Spinal cord (tissue), 10 donors: ENCODE results near the gene EPB41L5. TPM values are rescaled to one million over a fixed set of nuclear protein-coding genes. Genes with fewer than 3 reads are reported as not detected.

Experiments
- DNase-seq, 6 donors: peaks; one replicate each; pipeline versions ENCODE4 v3.0.0 to v3.0.0-alpha.2; 2013 to 2015; ENCODE audit warnings: low spot score in 6 of 6, low read depth in 4 of 6
- H3K27ac ChIP-seq: one replicate; pipeline ENCODE4 v1.5.1; 2013; ENCODE audit warnings: low read depth, low read length, control low read depth
- H3K27me3 ChIP-seq: one replicate; pipeline ENCODE4 v1.6.1; 2013; ENCODE audit warnings: low read length; ENCODE audit not compliant: control insufficient read depth, insufficient read depth
- H3K36me3 ChIP-seq: one replicate; pipeline ENCODE4 v1.6.1; 2013; ENCODE audit warnings: low read length; ENCODE audit not compliant: control insufficient read depth, insufficient read depth
- H3K4me1 ChIP-seq: one replicate; pipeline ENCODE4 v1.6.1; 2013; ENCODE audit warnings: low read length; ENCODE audit not compliant: control insufficient read depth, insufficient read depth
- H3K4me3 ChIP-seq: one replicate; pipeline ENCODE4 v1.5.1; 2013; ENCODE audit warnings: low read depth, low read length, control low read depth
- H3K9me3 ChIP-seq: one replicate; pipeline ENCODE4 v1.6.1; 2013; ENCODE audit warnings: low read length; ENCODE audit not compliant: control insufficient read depth, insufficient read depth
- WGBS: methylation state at CpG from one replicate; pipeline ENCODE4 v1.1.5; 2013; ENCODE audit warnings: missing lambda C conversion rate; ENCODE audit not compliant: insufficient coverage; 5-methylcytosine and 5-hydroxymethylcytosine counted together
- polyA plus RNA-seq, 2 donors: library from polyadenylated mRNA; unstranded; fragments of 120-200 nt; gene quantifications; one replicate each; pipeline ENCODE4 v1.2.1, GENCODE V29; 2013; ENCODE audit not compliant: insufficient read length in 2 of 2
- total RNA-seq, 2 donors: library from RNA; depleted of rRNA in 1 of 2; stranded (reverse); fragments of 120-200 nt in 1 of 2; fragments of >200 nt in 1 of 2; gene quantifications; one replicate each; pipeline versions ENCODE4 v1.2.3 to v1.2.4, GENCODE V29; 2013 to 2014
- donor health status: healthy.

The EPB41L5 gene
- total and polyA plus RNA-seq, 4 donors, result 26.0 to 42.4 (median 31.5) TPM

DNA sequence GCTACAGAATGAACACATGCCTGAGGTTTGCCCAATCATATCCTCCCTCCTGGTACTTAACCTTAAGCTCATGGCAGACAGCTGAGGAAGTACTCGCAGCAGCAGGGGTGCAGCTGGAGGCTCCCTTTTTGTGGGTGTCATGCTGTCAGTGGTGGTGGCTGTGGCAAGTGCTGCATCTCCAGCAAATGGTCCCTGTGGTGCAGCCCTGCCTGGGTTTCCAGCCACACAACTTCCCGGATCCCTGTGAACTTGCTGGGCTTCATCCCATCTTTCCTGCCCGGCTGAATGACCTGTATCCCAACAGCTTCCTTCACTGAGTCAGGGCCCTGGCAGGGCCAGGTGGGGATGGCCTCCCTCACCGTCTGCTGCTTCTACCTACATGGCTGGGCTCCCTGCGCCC is 205.3 kb downstream of the EPB41L5 start:
- Histone ChIP-seq H3K27ac (no peak overlapping the region), H3K36me3 (peaks cover 24% of the 10 kb centered on the region), H3K9me3 (peaks cover 3% of the 10 kb centered on the region), H3K4me3 (no peak overlapping the region), H3K27me3 (no peaks in the 10 kb centered on the region), H3K4me1 (peaks cover 8% of the 10 kb centered on the region)
- DNase-seq, result no peak
- 88% methylated on average over 5 of the region's 5 CpGs for WGBS

DNA sequence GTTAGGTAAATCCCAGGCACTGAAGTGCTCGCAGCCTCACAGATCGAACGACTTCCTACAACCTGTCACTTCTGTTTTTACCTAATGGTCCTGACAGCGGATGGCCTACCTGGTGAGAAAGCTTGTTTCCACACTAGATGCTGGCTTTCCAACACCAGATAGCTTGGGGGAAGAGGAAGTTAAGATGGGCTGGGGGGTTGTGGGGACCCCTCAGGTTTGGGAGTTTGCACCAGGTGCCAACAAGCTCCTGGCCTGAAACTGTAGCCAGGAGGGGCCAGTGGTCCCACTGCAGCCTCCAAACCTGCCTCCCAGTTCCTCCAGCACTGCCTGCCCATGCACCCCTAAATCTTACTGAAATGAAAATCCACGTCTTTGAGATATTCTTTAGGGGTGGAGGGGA is 206.4 kb downstream of the EPB41L5 start:
- no peak for DNase-seq
- Histone ChIP-seq H3K27ac (no peak overlapping the region), H3K9me3 (peaks cover 3% of the 10 kb centered on the region), H3K4me1 (peaks cover 17% of the 10 kb centered on the region), H3K27me3 (no peaks in the 10 kb centered on the region), H3K4me3 (no peak overlapping the region), H3K36me3 (peaks cover 24% of the 10 kb centered on the region)
- no CpG with 5 or more reads among the region's 5 CpGs for WGBS

DNA sequence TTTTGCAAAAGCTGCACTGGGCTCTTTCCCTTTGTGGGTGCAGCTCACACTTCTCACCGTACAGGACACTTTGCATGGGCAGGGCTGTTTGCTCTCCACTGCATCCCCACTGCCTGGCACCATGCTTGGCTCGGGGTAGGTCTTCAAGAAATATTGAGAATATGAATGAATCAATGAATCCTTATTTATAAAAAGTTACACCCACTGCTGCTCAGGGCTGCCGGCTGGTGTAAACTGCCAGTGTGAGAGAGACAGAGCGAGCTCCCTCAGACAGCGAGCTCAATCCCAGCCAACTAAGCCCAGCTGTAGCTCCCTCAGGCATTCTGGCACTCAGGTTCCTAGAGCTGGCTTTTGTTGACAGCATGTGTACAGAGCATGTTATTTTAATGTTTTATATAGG is 206.9 kb downstream of the EPB41L5 start:
- Histone ChIP-seq H3K27ac (no peak overlapping the region), H3K36me3 (peaks cover 24% of the 10 kb centered on the region), H3K27me3 (no peaks in the 10 kb centered on the region), H3K9me3 (peaks cover 3% of the 10 kb centered on the region), H3K4me1 (peaks cover 19% of the 10 kb centered on the region), H3K4me3 (no peak overlapping the region)
- 100% methylated on average over 3 of the region's 5 CpGs for WGBS
- no peak for DNase-seq

DNA sequence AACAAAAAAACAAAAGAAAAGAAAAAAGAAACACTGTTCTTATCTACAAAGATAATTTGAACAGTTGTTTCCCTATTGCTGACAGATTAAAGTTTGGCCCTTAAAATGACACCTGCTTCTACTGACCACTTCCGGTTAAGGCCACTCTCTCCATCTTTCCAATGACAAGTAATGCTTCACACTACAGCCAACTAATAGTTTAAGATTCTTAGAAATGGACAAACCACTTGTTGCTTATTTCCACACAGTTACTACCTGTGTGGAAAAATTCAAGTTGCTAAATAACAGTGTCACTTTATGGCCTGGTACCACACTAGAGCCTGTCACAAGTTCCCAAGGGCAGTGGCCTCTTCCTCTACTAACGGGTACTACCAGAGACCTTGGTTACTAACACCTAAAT is 207.9 kb downstream of the EPB41L5 start:
- H3K36me3 ChIP-seq, result peaks cover 24% of the 10 kb centered on the region
- H3K27ac ChIP-seq, result no peak overlapping the region
- H3K4me3 ChIP-seq, result no peak overlapping the region
- WGBS, result 90% methylated on average over 1 of the region's 2 CpGs
- no peak for DNase-seq
- H3K4me1 ChIP-seq, result peaks cover 19% of the 10 kb centered on the region
- peaks cover 3% of the 10 kb centered on the region for H3K9me3 ChIP-seq
- H3K27me3 ChIP-seq, result no peaks in the 10 kb centered on the region

DNA sequence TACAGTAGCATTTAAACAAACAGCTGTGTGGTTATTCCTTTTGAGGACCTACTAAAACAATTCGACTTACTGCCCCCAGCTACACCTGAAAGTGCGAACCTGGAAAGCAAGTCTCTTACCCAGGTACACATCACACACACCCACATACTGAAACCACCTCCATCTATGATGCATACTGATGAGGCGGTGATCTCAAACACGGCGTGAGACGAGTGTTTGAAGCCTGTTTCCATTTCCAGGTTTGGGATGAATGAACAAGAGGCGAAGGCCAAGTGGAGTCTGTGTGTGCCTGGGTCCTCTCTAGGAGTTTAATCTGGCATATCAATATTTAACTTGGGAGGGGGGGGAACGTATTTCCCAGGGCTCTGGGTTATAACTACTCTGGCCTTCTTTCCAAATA is 208.7 kb downstream of the EPB41L5 start:
- no peak overlapping the region for H3K4me3 ChIP-seq
- no peak for DNase-seq
- peaks cover 20% of the 10 kb centered on the region for H3K36me3 ChIP-seq
- WGBS, result 92% methylated on average over 2 of the region's 8 CpGs
- H3K4me1 ChIP-seq, result peaks cover 19% of the 10 kb centered on the region
- no peak overlapping the region for H3K27ac ChIP-seq
- peaks cover 3% of the 10 kb centered on the region for H3K9me3 ChIP-seq
- H3K27me3 ChIP-seq, result no peaks in the 10 kb centered on the region

DNA sequence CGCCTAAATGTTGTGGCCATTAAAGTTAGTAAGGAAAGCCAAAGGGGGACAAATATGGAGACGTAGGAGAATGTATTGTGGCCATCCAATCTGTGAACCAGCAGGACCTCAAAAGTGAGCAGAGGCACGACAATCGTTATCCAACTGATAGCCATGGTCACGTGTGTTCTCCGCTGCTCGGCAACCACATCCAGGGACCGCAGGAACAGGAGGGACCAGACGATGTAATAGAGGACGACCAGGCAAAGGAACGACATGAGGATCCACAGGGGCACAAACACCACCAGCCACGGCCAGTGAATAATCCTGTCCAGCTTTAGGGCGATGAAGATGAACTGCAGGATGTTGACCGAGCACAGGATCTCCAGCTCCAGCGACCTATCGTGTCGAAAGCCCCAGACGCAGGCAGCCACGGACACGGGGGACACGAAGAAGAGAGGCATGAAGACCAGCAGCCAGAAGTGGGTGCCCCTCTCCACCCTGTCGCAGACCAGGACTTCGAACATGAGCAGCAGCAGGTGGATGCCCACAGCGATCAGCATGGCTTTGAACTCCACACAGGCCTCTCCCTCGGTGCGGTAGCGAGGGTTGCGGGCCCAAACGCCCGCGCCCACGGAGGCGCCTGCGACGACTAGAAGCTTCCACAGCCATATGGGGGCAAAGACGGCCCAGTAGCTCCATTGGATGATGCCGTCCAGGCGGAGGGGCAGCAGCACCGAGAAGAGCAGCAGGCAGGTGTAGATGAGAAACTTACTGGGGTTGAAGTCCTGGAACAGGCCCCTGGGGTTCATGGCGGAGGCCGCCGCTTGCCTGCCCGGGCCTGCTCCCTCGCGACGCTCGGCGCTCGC is 209.5 kb downstream of the EPB41L5 start:
- DNase-seq, result no peak
- Histone ChIP-seq H3K27ac (no peak overlapping the region), H3K27me3 (no peaks in the 10 kb centered on the region)

DNA sequence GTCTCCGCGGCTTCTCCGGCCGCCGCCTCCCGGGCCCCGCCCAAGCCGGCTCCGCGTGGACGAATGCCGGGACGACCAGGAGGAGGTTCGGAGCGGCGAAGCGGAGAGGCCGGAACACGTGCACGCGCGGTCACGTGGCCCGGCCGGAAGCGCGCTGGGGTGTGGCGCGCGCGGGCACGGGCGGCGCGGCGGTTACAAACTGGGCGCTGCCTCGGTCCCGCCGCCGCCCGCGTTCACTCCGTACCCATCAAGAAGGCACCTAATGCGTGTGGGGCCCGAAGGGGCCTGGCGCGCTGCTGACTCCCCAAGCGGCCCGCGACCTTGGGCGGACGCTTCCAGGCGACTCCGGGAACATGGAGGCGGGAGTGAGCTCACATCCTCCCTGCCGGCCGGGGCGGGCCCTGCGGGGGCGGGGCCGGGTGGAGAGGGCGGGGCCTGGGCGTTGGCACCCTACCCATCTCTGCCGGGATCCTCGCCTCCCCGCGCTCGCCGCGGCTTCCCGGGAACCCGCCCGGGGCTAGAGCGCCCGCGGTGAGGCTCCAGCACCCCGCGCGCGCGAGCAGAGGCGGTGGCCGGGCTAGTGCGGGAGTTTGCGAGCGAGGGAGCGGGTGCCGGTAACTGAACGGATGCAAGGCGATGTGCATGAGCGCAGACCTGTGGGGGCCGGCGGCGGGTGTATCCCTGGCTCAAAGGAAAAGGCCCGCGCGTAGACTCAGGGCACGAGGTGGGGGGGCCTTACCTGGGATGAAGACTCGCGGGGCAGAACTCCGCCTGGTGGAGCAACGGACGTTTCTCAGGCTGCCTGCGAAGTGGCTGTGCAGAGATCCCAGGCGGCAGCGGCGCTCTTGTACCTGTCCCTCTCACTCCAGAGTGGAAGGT is 210.4 kb downstream of the EPB41L5 start, which contains the start of gene TMEM185B:
Gene TMEM185B (minus strand): TSS at position 367 of the 879 bp plus-strand sequence. CDS start 424 bp downstream, outside the sequence.
- Histone ChIP-seq H3K27ac (peak within 1 kb of the TSS; percentile 25), H3K36me3 (peaks cover 15% of the 10 kb centered on the region), H3K4me3 (peak within 1 kb of the TSS; percentile 66), H3K27me3 (no peaks in the 10 kb centered on the region), H3K4me1 (peaks cover 19% of the 10 kb centered on the region), H3K9me3 (peaks cover 2% of the 10 kb centered on the region)
- WGBS, result under 1% methylated on average over 108 of the region's 108 CpGs
- peak; percentile 57 to 95 (median 69) for DNase-seq

More for the DNA sequence above, 209.5 kb downstream of the EPB41L5 start:
- Histone ChIP-seq H3K36me3 (peaks cover 20% of the 10 kb centered on the region), H3K4me3 (peak overlapping the region; percentile 26), H3K9me3 (peaks cover 3% of the 10 kb centered on the region), H3K4me1 (peaks cover 19% of the 10 kb centered on the region)
- 73% methylated on average over 48 of the region's 49 CpGs for WGBS

DNA sequence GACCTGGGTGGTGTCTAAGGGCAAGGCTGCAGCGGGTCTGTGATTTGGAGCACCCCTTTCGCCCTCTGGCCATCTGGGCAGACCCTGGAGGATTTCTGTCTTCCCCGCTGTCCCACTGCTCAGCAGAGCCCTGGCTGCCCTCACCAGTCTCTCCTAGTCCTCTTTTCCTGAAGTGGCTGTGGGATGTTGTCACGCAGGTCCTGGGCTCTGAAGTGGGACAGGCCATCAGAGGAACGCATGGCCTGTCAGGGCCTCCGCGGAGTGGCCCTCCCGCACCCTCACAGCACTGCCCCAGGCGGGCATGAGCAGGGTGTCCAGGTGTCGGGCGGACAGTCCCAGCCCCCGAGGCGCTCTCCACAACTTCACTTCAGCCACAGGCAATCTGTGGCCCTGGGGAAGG is 211.4 kb downstream of the EPB41L5 start:
- Histone ChIP-seq H3K36me3 (peaks cover 6% of the 10 kb centered on the region), H3K4me3 (no peak overlapping the region), H3K4me1 (peaks cover 19% of the 10 kb centered on the region), H3K27me3 (peaks cover 4% of the 10 kb centered on the region), H3K9me3 (no peaks in the 10 kb centered on the region), H3K27ac (no peak overlapping the region)
- 94% methylated on average over 12 of the region's 13 CpGs for WGBS
- no peak for DNase-seq

DNA sequence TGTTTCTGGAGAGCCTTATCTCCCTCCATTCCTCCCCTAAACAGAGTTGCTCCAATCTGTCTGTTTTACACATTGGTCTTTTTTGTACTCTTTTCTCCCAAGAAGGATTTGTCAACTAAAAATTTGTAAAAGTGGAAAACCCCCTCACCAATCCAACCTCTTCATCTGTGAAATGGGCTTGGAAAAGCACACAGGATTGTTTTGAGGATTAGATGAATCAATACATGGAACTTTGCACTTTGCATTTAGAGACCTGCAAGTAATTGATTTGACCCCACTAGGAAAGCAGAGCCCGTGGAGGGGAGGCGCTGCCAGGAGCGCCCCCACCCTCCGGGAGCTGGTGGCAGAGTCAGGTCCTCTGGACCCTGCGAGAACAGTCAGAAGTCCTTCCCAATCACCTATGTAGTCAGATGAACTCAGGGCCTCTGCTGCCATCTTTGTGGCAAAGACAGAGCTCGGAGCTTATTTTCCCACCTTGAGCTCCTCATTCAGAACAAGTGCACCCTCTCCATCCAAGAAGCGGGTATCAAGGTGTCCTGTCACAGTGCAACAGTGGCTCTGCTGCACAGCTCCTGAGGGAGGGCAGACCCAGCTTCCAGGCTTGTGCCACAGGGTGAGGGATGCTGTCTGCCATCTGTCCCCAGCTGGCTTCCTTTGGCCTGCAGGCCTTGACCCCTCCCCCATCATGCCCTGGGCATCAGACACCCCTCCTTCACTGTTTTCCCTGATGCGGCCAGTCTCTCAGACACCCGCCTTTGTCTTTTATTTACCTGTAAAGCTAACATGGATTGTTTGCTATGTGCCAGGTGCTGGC is 212.1 kb downstream of the EPB41L5 start:
- Histone ChIP-seq H3K27me3 (peaks cover 4% of the 10 kb centered on the region), H3K36me3 (no peaks in the 10 kb centered on the region), H3K27ac (no peak overlapping the region), H3K4me3 (no peak overlapping the region), H3K9me3 (no peaks in the 10 kb centered on the region), H3K4me1 (peaks cover 19% of the 10 kb centered on the region)
- DNase-seq, result no peak
- 91% methylated on average over 7 of the region's 9 CpGs for WGBS
